ENCODE measurements around the gene FAM200C.

The FAM200C gene

GRCh38 chr5:160367261-160367660, 32.6 kb downstream of the FAM200C start:
- no peak for DNase-seq (ENCODE audit: low read depth in 2 of 2)

GRCh38 chr5:160366230-160366629, 33.6 kb downstream of the FAM200C start:
- no peak for DNase-seq (ENCODE audit: low read depth in 2 of 2)

GRCh38 chr5:160363660-160364395, 36.0 kb downstream of the FAM200C start:
- no peak for DNase-seq (ENCODE audit: low read depth in 2 of 2)

GRCh38 chr5:160363211-160363610, 36.6 kb downstream of the FAM200C start:
- DNase-seq (ENCODE audit: low read depth in 2 of 2), result no peak

GRCh38 chr5:160361624-160362228, 38.1 kb downstream of the FAM200C start:
- no peak for DNase-seq (ENCODE audit: low read depth in 2 of 2)

GRCh38 chr5:160360310-160360709, 39.5 kb downstream of the FAM200C start:
- no peak for DNase-seq (ENCODE audit: low read depth in 2 of 2)

GRCh38 chr5:160359816-160360215, 40.0 kb downstream of the FAM200C start:
- no peak for DNase-seq (ENCODE audit: low read depth in 2 of 2)

GRCh38 chr5:160359242-160359641, 40.6 kb downstream of the FAM200C start:
- no peak for DNase-seq (ENCODE audit: low read depth in 2 of 2)

GRCh38 chr5:160357861-160358411, 41.9 kb downstream of the FAM200C start:
- DNase-seq (ENCODE audit: low read depth in 2 of 2), result no peak

GRCh38 chr5:160357394-160357793, 42.5 kb downstream of the FAM200C start:
- no peak for DNase-seq (ENCODE audit: low read depth in 2 of 2)

GRCh38 chr5:160356550-160357347, 43.1 kb downstream of the FAM200C start:
- DNase-seq (ENCODE audit: low read depth in 2 of 2), result no peak

GRCh38 chr5:160354666-160355065, 45.2 kb downstream of the FAM200C start:
- DNase-seq (ENCODE audit: low read depth in 2 of 2), result no peak

GRCh38 chr5:160353379-160353778, 46.5 kb downstream of the FAM200C start:
- no peak for DNase-seq (ENCODE audit: low read depth in 2 of 2)

- DNase-seq (ENCODE audit: low read depth in 2 of 2), result no peak
These were observed 47.5 kb downstream of the FAM200C start for GRCh38 chr5:160352308-160352707.

- DNase-seq (ENCODE audit: low read depth in 2 of 2), result no peak
These were observed 49.9 kb downstream of the FAM200C start for GRCh38 chr5:160349935-160350303.

- no peak for DNase-seq (ENCODE audit: low read depth in 2 of 2)
These were observed 50.5 kb downstream of the FAM200C start for GRCh38 chr5:160349249-160349934.

GRCh38 chr5:160348080-160348479, 51.8 kb downstream of the FAM200C start:
- DNase-seq (ENCODE audit: low read depth in 2 of 2), result no peak

GRCh38 chr5:160347448-160347847, 52.4 kb downstream of the FAM200C start:
- no peak for DNase-seq (ENCODE audit: low read depth in 2 of 2)
